Activated CD4-positive, alpha-beta T cell treated with anti-CD3 and anti-CD28 coated beads, Interleukin-2, amount 10 ng/mL, durations not matched to agents 7 days and 5 days (primary cell): ENCODE data around the gene SAAL1. TPM values are rescaled to one million over a fixed set of nuclear protein-coding genes. Genes with fewer than 3 reads are reported as not detected.

ENCODE experiments used
- CTCF ChIA-PET: fragments of 350-600 bp; sonication (Branson Sonifier 250); formaldehyde crosslinking; loops from one replicate; lab custom pipeline; 2021; ENCODE audit warnings: antibody characterized with exemption; lab: Charles Lee
- POLR2A ChIA-PET: fragments of 350-600 bp; sonication (Branson Sonifier 250); formaldehyde crosslinking; loops from one replicate; lab custom pipeline; 2021; ENCODE audit warnings: antibody characterized with exemption; lab: Charles Lee
- DNase-seq: peaks from one replicate; pipeline ENCODE4 v3.0.0-alpha.2; 2020
- H3K27ac Mint-ChIP-seq: one replicate; pipeline ENCODE4 v1.8.0; 2021; ENCODE audit warnings: mild to moderate bottlenecking, moderate library complexity, mixed read lengths
- H3K27me3 Mint-ChIP-seq: one replicate; pipeline ENCODE4 v1.8.0; 2021; ENCODE audit warnings: mixed read lengths
- H3K36me3 Mint-ChIP-seq: one replicate; pipeline ENCODE4 v1.8.0; 2021; ENCODE audit warnings: low read depth, mixed read lengths
- H3K4me1 Mint-ChIP-seq: one replicate; pipeline ENCODE4 v1.8.0; 2021; ENCODE audit warnings: mixed read lengths
- H3K4me3 Mint-ChIP-seq: one replicate; pipeline ENCODE4 v1.8.0; 2021; ENCODE audit warnings: mild to moderate bottlenecking, moderate library complexity, mixed read lengths
- H3K9me3 Mint-ChIP-seq: one replicate; pipeline ENCODE4 v1.8.0; 2021; ENCODE audit warnings: mixed read lengths
- total RNA-seq, 2 experiments: library from RNA; stranded (reverse); gene quantifications; one replicate each; pipeline ENCODE4 v1.2.3, GENCODE V29; 2021

Gene SAAL1
- total RNA-seq, 2 experiments from 2014 or later = 25.2 to 26.6 TPM

DNA sequence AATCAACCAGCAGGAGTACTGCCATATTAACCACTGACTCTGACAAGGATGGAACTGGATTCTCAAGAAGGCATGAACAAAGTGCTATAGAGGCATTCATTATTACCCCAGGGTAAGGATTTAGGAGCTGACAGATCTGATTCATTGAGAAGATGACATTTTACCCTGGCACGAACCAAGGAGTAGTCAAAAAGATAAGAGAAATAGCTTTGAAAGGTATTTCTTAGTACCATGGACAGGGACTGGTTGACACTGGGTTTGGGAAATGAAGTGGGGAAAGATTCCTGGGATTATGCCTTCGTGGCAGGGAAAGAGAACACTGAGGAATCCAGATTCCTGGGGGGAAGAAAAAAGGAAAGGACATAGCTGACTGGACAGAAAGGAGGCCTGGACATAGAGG is 5.1 kb upstream of the SAAL1 start:
- Mint-ChIP-seq H3K27me3 (peaks cover 22% of the 10 kb centered on the region), H3K27ac (no peak overlapping the region), H3K36me3 (no peaks in the 10 kb centered on the region), H3K9me3 (no peaks in the 10 kb centered on the region), H3K4me1 (peaks cover 11% of the 10 kb centered on the region), H3K4me3 (no peak overlapping the region)
- CTCF ChIA-PET = interaction anchor here (1.2 kb wide), 1 partner anchor 16 kb away, joined by 3 read pairs; no protein-coding TSS in a partner anchor
- DNase-seq = no peak
- POLR2A ChIA-PET = no interaction called here

GRCh38 chr11:18108254-18108653 is 2.4 kb upstream of the SAAL1 start:
- Mint-ChIP-seq H3K36me3 (no peaks in the 10 kb centered on the region), H3K9me3 (no peaks in the 10 kb centered on the region), H3K27ac (no peak overlapping the region), H3K4me3 (no peak overlapping the region), H3K27me3 (peaks cover 14% of the 10 kb centered on the region), H3K4me1 (peaks cover 18% of the 10 kb centered on the region)
- CTCF ChIA-PET = interaction anchor here (0.6 kb wide), 1 partner anchor 10 kb away, joined by 3 read pairs; no protein-coding TSS in a partner anchor
- DNase-seq = no peak
- POLR2A ChIA-PET = no interaction called here

GRCh38 chr11:18106688-18107087 is 806 bp upstream of the SAAL1 start:
- Mint-ChIP-seq H3K36me3 (peaks cover 14% of the 10 kb centered on the region), H3K4me3 (peak overlapping the region; percentile 94), H3K9me3 (no peaks in the 10 kb centered on the region), H3K4me1 (peaks cover 27% of the 10 kb centered on the region), H3K27me3 (peaks cover 7% of the 10 kb centered on the region), H3K27ac (no peak overlapping the region)
- DNase-seq = no peak
- ChIA-PET CTCF (interaction anchor here (0.6 to 3.4 kb wide), 12 partner anchors 9 to 661 kb away, joined by 3 to 19 read pairs (median 5); no protein-coding TSS in a partner anchor), POLR2A (no interaction called here)

DNA sequence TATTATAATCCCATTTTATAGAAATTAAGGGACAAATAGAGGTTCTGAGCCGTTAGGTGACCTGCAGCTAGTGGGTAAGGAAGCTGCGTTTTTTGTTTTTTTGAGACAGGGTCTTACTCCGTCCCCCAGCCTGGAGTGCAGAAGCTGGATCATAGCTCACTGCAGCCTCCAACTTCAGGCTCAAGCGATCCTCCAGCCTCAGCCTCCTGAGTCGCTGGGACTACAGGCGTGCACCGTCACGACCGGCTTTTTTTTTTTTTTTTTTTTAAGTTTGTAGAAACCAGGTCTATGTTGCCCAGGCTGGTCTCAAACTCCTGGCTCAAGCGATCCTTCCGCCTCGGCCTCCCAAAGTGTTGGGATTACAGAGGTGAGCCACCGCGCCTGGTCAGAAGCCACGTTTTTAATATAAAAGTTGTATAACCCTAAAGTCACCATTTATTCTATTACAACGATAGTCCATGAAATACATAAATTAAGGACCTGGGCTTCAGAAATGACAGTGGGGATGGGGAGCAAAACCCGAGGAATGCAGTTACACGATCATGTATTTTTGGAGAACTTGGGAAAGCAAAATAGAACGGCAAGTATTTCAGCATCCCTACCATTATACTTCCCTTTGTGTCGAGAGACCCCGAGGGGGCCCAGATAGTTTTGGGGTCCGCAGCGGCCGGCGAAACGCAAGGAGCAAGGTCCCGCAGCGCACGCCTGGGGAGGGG is 638 bp downstream of the SAAL1 start:
- CTCF ChIA-PET = interaction anchor here (0.6 to 3.4 kb wide), 18 partner anchors 8 to 663 kb away, joined by 3 to 19 read pairs (median 4); no protein-coding TSS in a partner anchor
- peak overlapping the region; percentile 91 for H3K27ac Mint-ChIP-seq
- peaks cover 35% of the 10 kb centered on the region for H3K4me1 Mint-ChIP-seq
- POLR2A ChIA-PET = interaction anchor here (0.6 kb wide), 1 partner anchor 372 kb away, joined by 5 read pairs; no protein-coding TSS in a partner anchor
- H3K4me3 Mint-ChIP-seq = peak overlapping the region; percentile 94
- H3K36me3 Mint-ChIP-seq = peaks cover 23% of the 10 kb centered on the region
- peaks cover under 1% of the 10 kb centered on the region for H3K27me3 Mint-ChIP-seq
- no peak for DNase-seq
- H3K9me3 Mint-ChIP-seq = no peaks in the 10 kb centered on the region

- Mint-ChIP-seq H3K36me3 (peaks cover 29% of the 10 kb centered on the region), H3K27me3 (no peaks in the 10 kb centered on the region), H3K4me1 (peaks cover 29% of the 10 kb centered on the region), H3K4me3 (no peak overlapping the region), H3K9me3 (no peaks in the 10 kb centered on the region), H3K27ac (no peak overlapping the region)
- no peak for DNase-seq
- CTCF ChIA-PET = no interaction called here
- POLR2A ChIA-PET = no interaction called here
Observed at GRCh38 chr11:18100926-18101656, 4.8 kb downstream of the SAAL1 start.

GRCh38 chr11:18093959-18094358 is 11.9 kb downstream of the SAAL1 start:
- CTCF ChIA-PET = interaction anchor here (0.5 to 1.2 kb wide), 5 partner anchors 10 to 23 kb away, joined by 3 to 5 read pairs (median 3); partner anchors contain the start of gene SAAL1
- Mint-ChIP-seq H3K27ac (no peak overlapping the region), H3K27me3 (no peaks in the 10 kb centered on the region), H3K4me3 (no peak overlapping the region), H3K9me3 (no peaks in the 10 kb centered on the region), H3K4me1 (no peaks in the 10 kb centered on the region), H3K36me3 (peaks cover 41% of the 10 kb centered on the region)
- POLR2A ChIA-PET = no interaction called here
- no peak for DNase-seq

DNA sequence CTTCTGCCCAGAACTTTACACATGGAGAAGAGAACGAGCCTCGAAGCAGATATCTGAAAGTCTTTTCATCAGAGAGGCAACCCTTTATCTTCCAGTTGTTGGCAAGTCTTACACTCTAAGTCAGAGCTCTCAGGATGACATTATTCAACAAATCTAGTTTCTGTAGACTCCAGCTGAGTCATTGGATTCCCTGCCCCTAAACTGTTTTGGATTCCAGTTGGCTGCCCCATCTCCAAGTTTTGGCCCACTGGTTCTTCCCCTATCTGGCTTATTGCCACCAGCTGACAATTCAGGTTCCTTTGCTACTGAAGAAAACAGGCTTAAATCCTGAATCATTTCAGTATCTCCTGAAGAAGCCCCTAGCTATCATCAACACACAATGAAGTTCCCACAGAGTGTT is 14.2 kb downstream of the SAAL1 start:
- POLR2A ChIA-PET = no interaction called here
- H3K27me3 Mint-ChIP-seq = no peaks in the 10 kb centered on the region
- H3K4me3 Mint-ChIP-seq = no peak overlapping the region
- H3K36me3 Mint-ChIP-seq = peaks cover 53% of the 10 kb centered on the region
- no peaks in the 10 kb centered on the region for H3K9me3 Mint-ChIP-seq
- CTCF ChIA-PET = interaction anchor here (1.2 to 1.5 kb wide), 2 partner anchors 14 to 17 kb away, joined by 5 to 9 read pairs; partner anchors contain the start of gene SAAL1
- DNase-seq = no peak
- peak overlapping the region; percentile 31 for H3K27ac Mint-ChIP-seq
- no peaks in the 10 kb centered on the region for H3K4me1 Mint-ChIP-seq

DNA sequence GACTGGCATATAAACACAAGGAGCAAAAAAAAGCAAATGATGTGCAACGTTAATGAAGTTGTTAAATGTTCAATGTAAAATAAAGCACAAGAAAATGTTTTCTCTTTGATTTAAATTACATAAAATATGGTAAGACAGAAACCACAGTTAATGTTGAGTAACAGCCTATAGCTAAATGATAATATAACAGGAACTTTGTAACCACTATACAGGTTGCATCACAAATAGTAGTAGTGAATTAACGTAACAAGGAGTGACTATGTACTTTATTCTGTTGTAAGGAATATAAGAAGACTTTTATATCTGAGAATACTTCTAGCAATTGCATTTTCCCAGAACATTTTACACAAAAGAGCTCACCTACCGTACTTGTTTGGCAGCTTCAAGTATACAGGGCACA is 16.9 kb downstream of the SAAL1 start:
- no peaks in the 10 kb centered on the region for H3K4me1 Mint-ChIP-seq
- no peak overlapping the region for H3K27ac Mint-ChIP-seq
- CTCF ChIA-PET = interaction anchor here (0.8 kb wide), 1 partner anchor 738 kb away, joined by 3 read pairs; no protein-coding TSS in a partner anchor
- no peaks in the 10 kb centered on the region for H3K9me3 Mint-ChIP-seq
- H3K36me3 Mint-ChIP-seq = peaks cover 50% of the 10 kb centered on the region
- POLR2A ChIA-PET = no interaction called here
- no peak for DNase-seq
- H3K27me3 Mint-ChIP-seq = no peaks in the 10 kb centered on the region
- no peak overlapping the region for H3K4me3 Mint-ChIP-seq

GRCh38 chr11:18088366-18088765 is 17.5 kb downstream of the SAAL1 start:
- ChIA-PET POLR2A (no interaction called here), CTCF (interaction anchor here (0.8 kb wide), 1 partner anchor 738 kb away, joined by 3 read pairs; no protein-coding TSS in a partner anchor)
- Mint-ChIP-seq H3K4me1 (no peaks in the 10 kb centered on the region), H3K36me3 (peaks cover 49% of the 10 kb centered on the region), H3K27me3 (no peaks in the 10 kb centered on the region), H3K9me3 (no peaks in the 10 kb centered on the region), H3K4me3 (no peak overlapping the region), H3K27ac (no peak overlapping the region)
- DNase-seq = no peak

GRCh38 chr11:18081551-18081950 is 24.3 kb downstream of the SAAL1 start:
- Mint-ChIP-seq H3K4me1 (no peaks in the 10 kb centered on the region), H3K27me3 (no peaks in the 10 kb centered on the region), H3K9me3 (no peaks in the 10 kb centered on the region), H3K36me3 (peaks cover 30% of the 10 kb centered on the region), H3K27ac (no peak overlapping the region), H3K4me3 (no peak overlapping the region)
- POLR2A ChIA-PET = no interaction called here
- DNase-seq = no peak
- CTCF ChIA-PET = interaction anchor here (1.4 kb wide), 1 partner anchor 25 kb away, joined by 4 read pairs; the partner anchor contains the start of gene SAAL1

GRCh38 chr11:18080451-18080850 is 25.4 kb downstream of the SAAL1 start:
- CTCF ChIA-PET = interaction anchor here (0.8 to 1.4 kb wide), 2 partner anchors 9 to 26 kb away, joined by 3 to 4 read pairs; partner anchors contain the start of gene SAAL1
- no peaks in the 10 kb centered on the region for H3K27me3 Mint-ChIP-seq
- DNase-seq = no peak
- POLR2A ChIA-PET = no interaction called here
- no peaks in the 10 kb centered on the region for H3K4me1 Mint-ChIP-seq
- no peak overlapping the region for H3K4me3 Mint-ChIP-seq
- no peaks in the 10 kb centered on the region for H3K9me3 Mint-ChIP-seq
- H3K36me3 Mint-ChIP-seq = peaks cover 29% of the 10 kb centered on the region
- H3K27ac Mint-ChIP-seq = no peak overlapping the region

DNA sequence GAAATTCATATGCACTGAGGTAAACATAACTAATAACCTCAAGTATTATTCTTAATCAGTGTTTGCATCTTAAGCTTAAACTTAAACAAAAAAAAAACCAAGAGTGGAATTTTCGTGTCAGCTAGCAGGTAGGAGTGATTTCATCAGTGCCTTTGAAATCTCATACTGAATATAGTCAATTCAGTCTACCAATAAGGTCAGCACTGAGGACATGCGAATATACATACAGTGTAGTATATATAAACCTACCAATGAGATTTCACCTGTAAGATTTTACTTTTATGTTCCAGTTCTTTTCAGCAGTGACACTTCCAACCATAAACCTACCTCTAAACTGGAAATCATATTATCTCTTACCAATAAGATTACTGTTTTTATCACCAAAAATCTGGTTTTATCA is 27.0 kb downstream of the SAAL1 start:
- POLR2A ChIA-PET = no interaction called here
- Mint-ChIP-seq H3K4me1 (no peaks in the 10 kb centered on the region), H3K36me3 (peaks cover 25% of the 10 kb centered on the region), H3K4me3 (no peak overlapping the region), H3K27me3 (no peaks in the 10 kb centered on the region), H3K9me3 (no peaks in the 10 kb centered on the region), H3K27ac (no peak overlapping the region)
- CTCF ChIA-PET = no interaction called here
- DNase-seq = no peak

- Mint-ChIP-seq H3K9me3 (no peaks in the 10 kb centered on the region), H3K27ac (no peak overlapping the region), H3K4me3 (no peak overlapping the region), H3K4me1 (no peaks in the 10 kb centered on the region), H3K27me3 (no peaks in the 10 kb centered on the region), H3K36me3 (peaks cover 8% of the 10 kb centered on the region)
- ChIA-PET CTCF (no interaction called here), POLR2A (no interaction called here)
- no peak for DNase-seq
Observed at GRCh38 chr11:18075444-18075843, 30.4 kb downstream of the SAAL1 start.
